NCI-H526 (cell line): Measurements from ENCODE around the gene CITED2.
A peak's percentile ranks its signal among the peaks of the same experiment; 100 is the strongest.
"Not testable (repeated sequence)": the region's sequence is repeated elsewhere in the genome, so short reads cannot be mapped to it uniquely, and the experiment has no call there.

Experiments used
- DNase-seq, 2 experiments: peaks; one replicate each; lab custom pipeline; 2025; lab: John Stamatoyannopoulos, UW

Gene CITED2

GRCh38 chr6:139364302-139364981 is 10.0 kb downstream of the CITED2 start:
- peak; percentile 39 to 64 for DNase-seq

GRCh38 chr6:139363797-139364196 is 10.7 kb downstream of the CITED2 start:
- not testable (repeated sequence) for DNase-seq

GRCh38 chr6:139363123-139363522 is 11.3 kb downstream of the CITED2 start:
- not testable (repeated sequence) for DNase-seq

GRCh38 chr6:139361211-139361610 is 13.2 kb downstream of the CITED2 start:
- DNase-seq: no peak

- no peak for DNase-seq
Observed at GRCh38 chr6:139356924-139357323, 17.5 kb downstream of the CITED2 start.

- DNase-seq: no peak
Observed at GRCh38 chr6:139355777-139356445, 18.5 kb downstream of the CITED2 start.

- DNase-seq: no peak
Observed at GRCh38 chr6:139355172-139355571, 19.3 kb downstream of the CITED2 start.

GRCh38 chr6:139354189-139354588 is 20.3 kb downstream of the CITED2 start:
- no peak for DNase-seq

GRCh38 chr6:139349464-139350020 is 24.9 kb downstream of the CITED2 start:
- no peak for DNase-seq

- DNase-seq: no peak
Observed at GRCh38 chr6:139346392-139346791, 28.1 kb downstream of the CITED2 start.

GRCh38 chr6:139344186-139344963 is 30.1 kb downstream of the CITED2 start:
- no peak for DNase-seq

GRCh38 chr6:139343052-139343750 is 31.2 kb downstream of the CITED2 start:
- no peak for DNase-seq

- no peak for DNase-seq
Observed at GRCh38 chr6:139341060-139341459, 33.4 kb downstream of the CITED2 start.

- no peak for DNase-seq
Observed at GRCh38 chr6:139338795-139339194, 35.7 kb downstream of the CITED2 start.

GRCh38 chr6:139337830-139338229 is 36.6 kb downstream of the CITED2 start:
- no peak for DNase-seq

GRCh38 chr6:139337001-139337400 is 37.4 kb downstream of the CITED2 start:
- DNase-seq: no peak

- DNase-seq: no peak
Observed at GRCh38 chr6:139336488-139336887, 38.0 kb downstream of the CITED2 start.

- no peak for DNase-seq
Observed at GRCh38 chr6:139335447-139336210, 38.8 kb downstream of the CITED2 start.

GRCh38 chr6:139334806-139335446 is 39.5 kb downstream of the CITED2 start:
- no peak for DNase-seq

GRCh38 chr6:139330826-139331500 is 43.5 kb downstream of the CITED2 start:
- DNase-seq: no peak
